SK-N-SH treated with all-trans-retinoic acid at 6 μM for 48 hours (cell line): ENCODE data around the gene IP6K3.

Source experiments
- ATAC-seq: fragments of 200-7000 bp; cut with Tn5 transposase; 3 replicates; pipeline ENCODE4 v1.9.1; 2020; ENCODE audit warnings: mild to moderate bottlenecking, moderate library complexity
- ARNTL ChIP-seq: fragments of 450-650 bp; formaldehyde crosslinking; IDR thresholded peaks from 2 replicates; pipeline ENCODE4 v1.5.0; 2020; ENCODE audit warnings: low read depth, mild to moderate bottlenecking, moderate library complexity, borderline replicate concordance
- BACH2 ChIP-seq: fragments of 250-450 bp; sonication (Bioruptor Pico); IDR thresholded peaks from 2 replicates; pipeline ENCODE4 v1.9.0; 2021; ENCODE audit warnings: mild to moderate bottlenecking, borderline replicate concordance
- PPARA ChIP-seq: fragments of 250-450 bp; sonication (Bioruptor Pico); IDR thresholded peaks from 2 replicates; pipeline ENCODE4 v1.5.0; 2020; ENCODE audit warnings: mild to moderate bottlenecking, borderline replicate concordance
- RARB ChIP-seq: fragments of 250-450 bp; sonication (Bioruptor Pico); IDR thresholded peaks from 2 replicates; pipeline ENCODE4 v1.8.0; 2021; ENCODE audit warnings: mild to moderate bottlenecking, moderate library complexity
- SNAI2 ChIP-seq: fragments of 250-450 bp; sonication (Bioruptor Pico); IDR thresholded peaks from 2 replicates; pipeline ENCODE4 v1.5.0; 2020; ENCODE audit warnings: mild to moderate bottlenecking, moderate library complexity
- TOX ChIP-seq: fragments of 250-450 bp; sonication (Bioruptor Pico); IDR thresholded peaks from 2 replicates; pipeline ENCODE4 v1.8.0; 2021; ENCODE audit warnings: mild to moderate bottlenecking, moderate library complexity, borderline replicate concordance
- ZFP30 ChIP-seq: fragments of 450-650 bp; formaldehyde crosslinking; IDR thresholded peaks from 2 replicates; pipeline ENCODE4 v1.5.0; 2022; ENCODE audit warnings: mild to moderate bottlenecking, moderate library complexity
- ZNF565 ChIP-seq: fragments of 450-650 bp; formaldehyde crosslinking; conservative IDR thresholded peaks from 2 replicates; pipeline ENCODE4 v1.5.0; 2020; ENCODE audit warnings: low read depth, mild to moderate bottlenecking, moderate library complexity
- ZNF70 ChIP-seq: fragments of 450-650 bp; formaldehyde crosslinking; IDR thresholded peaks from 2 replicates; pipeline ENCODE4 v1.5.0; 2020; ENCODE audit warnings: mild to moderate bottlenecking, moderate library complexity
- ZNF8 ChIP-seq: fragments of 450-650 bp; formaldehyde crosslinking; IDR thresholded peaks from 2 replicates; pipeline ENCODE4 v1.5.0; 2020; ENCODE audit warnings: mild to moderate bottlenecking, moderate library complexity
- TF ChIP-seq, protein P1 (sequence below): fragments of 250-450 bp; sonication (Bioruptor Pico); IDR thresholded peaks from 2 replicates; pipeline ENCODE4 v1.5.1; 2020; ENCODE audit warnings: low read depth, mild to moderate bottlenecking, moderate library complexity
- TF ChIP-seq, protein P2 (sequence below): fragments of 250-450 bp; sonication (Bioruptor Pico); IDR thresholded peaks from 2 replicates; pipeline ENCODE4 v1.8.0; 2020; ENCODE audit warnings: mild to moderate bottlenecking, moderate library complexity, borderline replicate concordance
- TF ChIP-seq, protein P3 (sequence below): fragments of 250-450 bp; sonication (Bioruptor Pico); IDR thresholded peaks from 2 replicates; pipeline ENCODE4 v1.5.1; 2021; ENCODE audit warnings: mild to moderate bottlenecking, moderate library complexity
- TF ChIP-seq, protein P4 (sequence below): fragments of 250-450 bp; sonication (Bioruptor Pico); IDR thresholded peaks from 2 replicates; pipeline ENCODE4 v1.5.0; 2020; ENCODE audit warnings: mild to moderate bottlenecking, moderate library complexity
- TF ChIP-seq, protein P5 (sequence below): fragments of 250-450 bp; sonication (Bioruptor Pico); IDR thresholded peaks from 2 replicates; pipeline ENCODE4 v1.8.0; 2021; ENCODE audit warnings: low read depth, mild to moderate bottlenecking, moderate library complexity, borderline replicate concordance

The IP6K3 gene

DNA sequence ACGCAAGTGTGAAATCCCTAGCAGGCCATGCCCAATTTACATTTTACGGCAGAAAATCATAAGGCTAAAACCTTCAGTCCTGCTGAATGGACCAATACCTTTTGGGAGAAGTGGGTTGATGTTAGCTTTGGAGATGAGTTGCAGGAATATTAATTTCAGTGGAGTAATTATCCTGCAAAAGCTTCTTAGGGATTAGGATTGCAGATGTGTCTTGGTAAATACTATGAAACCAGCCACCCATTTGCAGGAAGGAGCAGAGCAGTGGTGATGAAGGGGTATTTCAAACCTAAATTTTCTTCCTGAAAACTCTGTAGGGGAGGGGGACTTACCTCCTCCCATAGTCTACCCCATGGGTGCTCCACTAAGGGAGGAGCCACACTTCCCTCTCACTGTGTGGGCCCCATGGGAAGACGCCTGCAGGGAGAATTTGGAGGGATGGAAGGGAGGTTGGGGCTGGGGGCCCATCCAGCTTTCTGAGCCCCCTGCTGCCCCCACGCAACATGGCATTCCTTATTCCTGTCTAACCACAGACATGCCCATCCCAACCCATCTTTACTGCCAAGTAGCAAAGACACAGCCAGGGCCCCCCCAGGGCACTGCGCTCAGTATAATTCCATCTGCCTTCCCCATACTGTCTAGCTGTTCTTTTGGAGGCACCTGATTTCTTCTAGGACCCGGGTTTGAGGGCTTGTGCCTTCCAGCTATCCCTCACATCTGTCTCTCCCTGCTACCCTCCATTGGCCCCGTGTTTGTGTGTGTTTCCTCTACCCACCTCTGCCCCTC, 20.6 kb downstream of the IP6K3 start:
- TF ChIP-seq, protein P1, sequence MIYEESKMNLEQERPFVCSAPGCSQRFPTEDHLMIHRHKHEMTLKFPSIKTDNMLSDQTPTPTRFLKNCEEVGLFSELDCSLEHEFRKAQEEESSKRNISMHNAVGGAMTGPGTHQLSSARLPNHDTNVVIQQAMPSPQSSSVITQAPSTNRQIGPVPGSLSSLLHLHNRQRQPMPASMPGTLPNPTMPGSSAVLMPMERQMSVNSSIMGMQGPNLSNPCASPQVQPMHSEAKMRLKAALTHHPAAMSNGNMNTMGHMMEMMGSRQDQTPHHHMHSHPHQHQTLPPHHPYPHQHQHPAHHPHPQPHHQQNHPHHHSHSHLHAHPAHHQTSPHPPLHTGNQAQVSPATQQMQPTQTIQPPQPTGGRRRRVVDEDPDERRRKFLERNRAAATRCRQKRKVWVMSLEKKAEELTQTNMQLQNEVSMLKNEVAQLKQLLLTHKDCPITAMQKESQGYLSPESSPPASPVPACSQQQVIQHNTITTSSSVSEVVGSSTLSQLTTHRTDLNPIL (CRISPR knock-in tag), result no peak
- TF ChIP-seq, protein P2, sequence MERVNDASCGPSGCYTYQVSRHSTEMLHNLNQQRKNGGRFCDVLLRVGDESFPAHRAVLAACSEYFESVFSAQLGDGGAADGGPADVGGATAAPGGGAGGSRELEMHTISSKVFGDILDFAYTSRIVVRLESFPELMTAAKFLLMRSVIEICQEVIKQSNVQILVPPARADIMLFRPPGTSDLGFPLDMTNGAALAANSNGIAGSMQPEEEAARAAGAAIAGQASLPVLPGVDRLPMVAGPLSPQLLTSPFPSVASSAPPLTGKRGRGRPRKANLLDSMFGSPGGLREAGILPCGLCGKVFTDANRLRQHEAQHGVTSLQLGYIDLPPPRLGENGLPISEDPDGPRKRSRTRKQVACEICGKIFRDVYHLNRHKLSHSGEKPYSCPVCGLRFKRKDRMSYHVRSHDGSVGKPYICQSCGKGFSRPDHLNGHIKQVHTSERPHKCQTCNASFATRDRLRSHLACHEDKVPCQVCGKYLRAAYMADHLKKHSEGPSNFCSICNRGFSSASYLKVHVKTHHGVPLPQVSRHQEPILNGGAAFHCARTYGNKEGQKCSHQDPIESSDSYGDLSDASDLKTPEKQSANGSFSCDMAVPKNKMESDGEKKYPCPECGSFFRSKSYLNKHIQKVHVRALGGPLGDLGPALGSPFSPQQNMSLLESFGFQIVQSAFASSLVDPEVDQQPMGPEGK (CRISPR knock-in tag), result no peak
- TF ChIP-seq TOX (CRISPR knock-in tag) (no peak), PPARA (CRISPR knock-in tag) (no peak), ZNF8 (no peak), ZFP30 (CRISPR knock-in tag) (no peak), ZNF565 (CRISPR knock-in tag) (no peak), ZNF70 (no peak), ARNTL (CRISPR knock-in tag) (no peak)
- TF ChIP-seq, protein P3, sequence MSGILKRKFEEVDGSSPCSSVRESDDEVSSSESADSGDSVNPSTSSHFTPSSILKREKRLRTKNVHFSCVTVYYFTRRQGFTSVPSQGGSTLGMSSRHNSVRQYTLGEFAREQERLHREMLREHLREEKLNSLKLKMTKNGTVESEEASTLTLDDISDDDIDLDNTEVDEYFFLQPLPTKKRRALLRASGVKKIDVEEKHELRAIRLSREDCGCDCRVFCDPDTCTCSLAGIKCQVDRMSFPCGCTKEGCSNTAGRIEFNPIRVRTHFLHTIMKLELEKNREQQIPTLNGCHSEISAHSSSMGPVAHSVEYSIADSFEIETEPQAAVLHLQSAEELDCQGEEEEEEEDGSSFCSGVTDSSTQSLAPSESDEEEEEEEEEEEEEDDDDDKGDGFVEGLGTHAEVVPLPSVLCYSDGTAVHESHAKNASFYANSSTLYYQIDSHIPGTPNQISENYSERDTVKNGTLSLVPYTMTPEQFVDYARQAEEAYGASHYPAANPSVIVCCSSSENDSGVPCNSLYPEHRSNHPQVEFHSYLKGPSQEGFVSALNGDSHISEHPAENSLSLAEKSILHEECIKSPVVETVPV (CRISPR knock-in tag), result no peak
- TF ChIP-seq, protein P4, sequence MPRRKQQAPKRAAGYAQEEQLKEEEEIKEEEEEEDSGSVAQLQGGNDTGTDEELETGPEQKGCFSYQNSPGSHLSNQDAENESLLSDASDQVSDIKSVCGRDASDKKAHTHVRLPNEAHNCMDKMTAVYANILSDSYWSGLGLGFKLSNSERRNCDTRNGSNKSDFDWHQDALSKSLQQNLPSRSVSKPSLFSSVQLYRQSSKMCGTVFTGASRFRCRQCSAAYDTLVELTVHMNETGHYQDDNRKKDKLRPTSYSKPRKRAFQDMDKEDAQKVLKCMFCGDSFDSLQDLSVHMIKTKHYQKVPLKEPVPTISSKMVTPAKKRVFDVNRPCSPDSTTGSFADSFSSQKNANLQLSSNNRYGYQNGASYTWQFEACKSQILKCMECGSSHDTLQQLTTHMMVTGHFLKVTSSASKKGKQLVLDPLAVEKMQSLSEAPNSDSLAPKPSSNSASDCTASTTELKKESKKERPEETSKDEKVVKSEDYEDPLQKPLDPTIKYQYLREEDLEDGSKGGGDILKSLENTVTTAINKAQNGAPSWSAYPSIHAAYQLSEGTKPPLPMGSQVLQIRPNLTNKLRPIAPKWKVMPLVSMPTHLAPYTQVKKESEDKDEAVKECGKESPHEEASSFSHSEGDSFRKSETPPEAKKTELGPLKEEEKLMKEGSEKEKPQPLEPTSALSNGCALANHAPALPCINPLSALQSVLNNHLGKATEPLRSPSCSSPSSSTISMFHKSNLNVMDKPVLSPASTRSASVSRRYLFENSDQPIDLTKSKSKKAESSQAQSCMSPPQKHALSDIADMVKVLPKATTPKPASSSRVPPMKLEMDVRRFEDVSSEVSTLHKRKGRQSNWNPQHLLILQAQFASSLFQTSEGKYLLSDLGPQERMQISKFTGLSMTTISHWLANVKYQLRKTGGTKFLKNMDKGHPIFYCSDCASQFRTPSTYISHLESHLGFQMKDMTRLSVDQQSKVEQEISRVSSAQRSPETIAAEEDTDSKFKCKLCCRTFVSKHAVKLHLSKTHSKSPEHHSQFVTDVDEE (CRISPR knock-in tag), result no peak
- TF ChIP-seq, protein P5, sequence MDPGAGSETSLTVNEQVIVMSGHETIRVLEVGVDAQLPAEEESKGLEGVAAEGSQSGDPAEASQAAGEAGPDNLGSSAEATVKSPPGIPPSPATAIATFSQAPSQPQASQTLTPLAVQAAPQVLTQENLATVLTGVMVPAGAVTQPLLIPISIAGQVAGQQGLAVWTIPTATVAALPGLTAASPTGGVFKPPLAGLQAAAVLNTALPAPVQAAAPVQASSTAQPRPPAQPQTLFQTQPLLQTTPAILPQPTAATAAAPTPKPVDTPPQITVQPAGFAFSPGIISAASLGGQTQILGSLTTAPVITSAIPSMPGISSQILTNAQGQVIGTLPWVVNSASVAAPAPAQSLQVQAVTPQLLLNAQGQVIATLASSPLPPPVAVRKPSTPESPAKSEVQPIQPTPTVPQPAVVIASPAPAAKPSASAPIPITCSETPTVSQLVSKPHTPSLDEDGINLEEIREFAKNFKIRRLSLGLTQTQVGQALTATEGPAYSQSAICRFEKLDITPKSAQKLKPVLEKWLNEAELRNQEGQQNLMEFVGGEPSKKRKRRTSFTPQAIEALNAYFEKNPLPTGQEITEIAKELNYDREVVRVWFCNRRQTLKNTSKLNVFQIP (CRISPR knock-in tag), result no peak
- ATAC-seq, result no peak

DNA sequence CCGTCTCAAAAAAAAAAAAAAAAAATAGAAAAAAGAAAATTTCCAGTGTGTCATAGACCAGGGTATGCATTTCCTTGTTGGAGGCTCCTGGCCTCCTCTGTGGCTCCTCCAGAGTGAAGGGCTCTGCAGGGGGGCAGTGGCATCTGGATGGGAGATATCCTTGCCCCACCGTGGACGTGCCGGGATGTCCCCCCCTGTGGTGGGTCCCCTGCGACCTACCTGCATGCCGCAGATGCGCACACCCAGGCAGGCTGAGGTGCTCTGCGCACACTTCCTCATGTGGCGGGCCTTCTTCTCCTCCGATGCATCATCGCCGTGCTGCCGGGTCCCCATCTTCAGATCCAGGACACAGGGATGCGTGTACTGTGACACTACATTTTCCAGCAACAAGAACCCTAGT, 21.5 kb downstream of the IP6K3 start:
- ATAC-seq, result no peak
- no peak for TF ChIP-seq ARNTL (CRISPR knock-in tag)
- TF ChIP-seq BACH2 (CRISPR knock-in tag), result no peak
- no peak for TF ChIP-seq TOX (CRISPR knock-in tag)
- no peak for TF ChIP-seq RARB (CRISPR knock-in tag)
- TF ChIP-seq, protein P3 (CRISPR knock-in tag), result no peak
- TF ChIP-seq SNAI2 (CRISPR knock-in tag), result no peak
- TF ChIP-seq ZFP30 (CRISPR knock-in tag), result no peak
